GM06990 (cell line): Measurements from ENCODE around the gene FEM1C.

Source experiments
- DNase-seq: peaks from one replicate; pipeline ENCODE4 v3.0.0-alpha.2; 2011; ENCODE audit not compliant: insufficient read length; ENCODE audit errors: extremely low read depth
- H3K27me3 ChIP-seq: replicated peaks from 2 replicates; pipeline ENCODE4 v1.6.0; 2011; ENCODE audit warnings: low read length; ENCODE audit not compliant: control insufficient read depth, insufficient read depth
- H3K36me3 ChIP-seq: 2 replicates; pipeline ENCODE4 v1.5.1; 2011; ENCODE audit warnings: low read length; ENCODE audit not compliant: control insufficient read depth, insufficient read depth
- H3K4me3 ChIP-seq: replicated peaks from 2 replicates; pipeline ENCODE4 v1.5.1; 2011; ENCODE audit warnings: low read depth, mild to moderate bottlenecking, control low read depth, low read length
- TF ChIP-seq, protein P1 (sequence below): IDR thresholded peaks from 2 replicates; pipeline ENCODE4 v1.5.1; 2011; ENCODE audit warnings: low read length, control low read depth, mild to moderate bottlenecking, inconsistent platforms; ENCODE audit not compliant: insufficient read depth, poor library complexity, severe bottlenecking

The FEM1C gene

DNA sequence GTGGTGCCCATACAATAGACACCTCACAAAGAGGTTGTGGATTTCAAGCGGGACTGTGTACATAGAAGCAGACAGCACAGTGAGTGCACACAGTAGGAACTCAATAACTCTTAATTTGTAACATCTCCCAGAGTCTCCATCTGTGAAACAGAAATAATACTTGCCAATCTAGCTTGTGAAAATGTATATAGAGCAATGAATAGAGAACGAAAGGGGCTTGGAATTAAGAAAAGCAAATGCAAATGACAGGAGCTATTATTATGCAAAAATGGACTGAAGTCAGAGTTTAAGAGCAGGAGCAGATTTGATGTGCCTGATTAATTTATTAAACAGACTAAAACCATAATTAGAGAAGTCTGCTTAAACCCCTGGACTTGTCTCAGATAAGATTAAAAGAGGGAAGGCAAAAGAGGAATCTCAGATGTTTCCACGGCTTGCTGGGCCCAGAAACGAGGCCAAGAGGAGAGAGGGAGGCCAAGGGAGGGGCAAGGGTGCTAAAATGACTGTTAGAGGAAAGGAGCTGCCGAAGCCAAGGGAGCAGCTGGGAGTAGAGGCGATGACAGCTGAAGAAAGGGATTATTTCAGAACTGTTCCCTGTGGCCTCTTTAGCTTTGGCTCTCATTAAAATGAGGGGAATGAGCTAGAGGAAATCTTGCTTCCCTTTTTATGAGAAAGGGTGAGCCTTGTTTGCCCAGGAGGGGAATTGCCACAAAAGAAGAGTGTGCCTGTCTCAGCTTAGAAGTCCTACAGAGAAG lies 72.1 kb downstream of the FEM1C start:
- Histone ChIP-seq H3K4me3 (no peak overlapping the region), H3K36me3 (no peaks in the 10 kb centered on the region), H3K27me3 (no peaks in the 10 kb centered on the region)
- TF ChIP-seq, protein P1, sequence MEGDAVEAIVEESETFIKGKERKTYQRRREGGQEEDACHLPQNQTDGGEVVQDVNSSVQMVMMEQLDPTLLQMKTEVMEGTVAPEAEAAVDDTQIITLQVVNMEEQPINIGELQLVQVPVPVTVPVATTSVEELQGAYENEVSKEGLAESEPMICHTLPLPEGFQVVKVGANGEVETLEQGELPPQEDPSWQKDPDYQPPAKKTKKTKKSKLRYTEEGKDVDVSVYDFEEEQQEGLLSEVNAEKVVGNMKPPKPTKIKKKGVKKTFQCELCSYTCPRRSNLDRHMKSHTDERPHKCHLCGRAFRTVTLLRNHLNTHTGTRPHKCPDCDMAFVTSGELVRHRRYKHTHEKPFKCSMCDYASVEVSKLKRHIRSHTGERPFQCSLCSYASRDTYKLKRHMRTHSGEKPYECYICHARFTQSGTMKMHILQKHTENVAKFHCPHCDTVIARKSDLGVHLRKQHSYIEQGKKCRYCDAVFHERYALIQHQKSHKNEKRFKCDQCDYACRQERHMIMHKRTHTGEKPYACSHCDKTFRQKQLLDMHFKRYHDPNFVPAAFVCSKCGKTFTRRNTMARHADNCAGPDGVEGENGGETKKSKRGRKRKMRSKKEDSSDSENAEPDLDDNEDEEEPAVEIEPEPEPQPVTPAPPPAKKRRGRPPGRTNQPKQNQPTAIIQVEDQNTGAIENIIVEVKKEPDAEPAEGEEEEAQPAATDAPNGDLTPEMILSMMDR = no peak
- no peak for DNase-seq

DNA sequence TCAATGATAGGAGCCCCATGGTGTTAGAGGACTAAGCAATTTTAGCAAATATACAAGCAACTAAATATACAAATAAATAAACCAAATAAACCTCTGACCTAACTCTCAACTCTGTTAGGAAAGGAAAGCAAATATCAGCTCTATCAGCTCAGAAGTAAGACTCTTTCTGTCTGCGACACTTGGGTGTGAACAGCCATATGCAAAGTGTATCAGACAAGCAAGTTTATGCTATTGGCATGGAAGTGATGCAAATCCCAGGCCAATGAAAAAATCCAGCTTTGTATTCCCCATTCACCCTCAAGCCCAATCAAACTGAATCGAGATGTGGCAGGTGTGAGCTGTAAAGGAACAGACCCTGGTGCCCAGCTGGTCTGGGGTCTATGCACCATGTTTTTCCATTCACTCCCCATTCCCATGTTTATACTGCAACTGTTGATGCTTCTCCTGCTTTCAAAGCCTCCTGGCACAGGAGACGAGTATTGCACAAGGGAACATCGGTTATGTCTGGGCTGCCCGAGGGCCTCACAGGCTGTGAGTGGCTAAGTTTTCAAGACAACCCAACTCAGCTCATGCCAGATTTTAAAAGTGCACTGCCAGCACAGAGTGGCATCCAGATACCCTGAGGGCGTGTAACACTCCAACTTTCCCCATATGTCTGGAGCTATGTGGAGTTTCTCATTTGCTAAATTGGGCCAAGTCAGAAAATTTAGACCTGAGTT lies 73.1 kb downstream of the FEM1C start:
- no peak overlapping the region for H3K4me3 ChIP-seq
- H3K27me3 ChIP-seq = no peaks in the 10 kb centered on the region
- H3K36me3 ChIP-seq = no peaks in the 10 kb centered on the region
- no peak for DNase-seq
- TF ChIP-seq, protein P1 = no peak

DNA sequence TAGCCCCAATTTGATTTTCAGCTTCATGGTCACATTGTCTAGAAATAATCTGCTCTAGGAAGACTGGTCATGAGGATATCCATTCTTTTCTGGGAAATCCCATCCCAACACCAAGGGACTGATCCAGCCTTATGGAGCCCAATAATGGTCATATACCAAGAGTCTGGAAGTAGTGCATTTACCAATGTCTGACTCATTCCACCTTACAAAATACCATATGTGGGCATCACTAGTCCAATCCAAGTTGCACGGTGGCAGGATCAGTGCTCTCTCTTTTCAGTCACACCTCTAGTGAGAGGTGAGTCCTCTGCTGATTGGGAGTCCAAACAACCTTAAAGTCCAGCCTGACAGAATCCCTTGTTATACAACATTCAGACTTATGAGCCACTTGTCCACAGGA lies 73.7 kb downstream of the FEM1C start:
- Histone ChIP-seq H3K36me3 (no peaks in the 10 kb centered on the region), H3K4me3 (no peak overlapping the region)
- TF ChIP-seq, protein P1 = no peak

More for the DNA sequence above, 73.7 kb downstream of the FEM1C start:
- no peak for DNase-seq
- no peaks in the 10 kb centered on the region for H3K27me3 ChIP-seq
